Loucy (cell line): ENCODE measurements around the gene MOB3B.

Experiments used
- H2AFZ ChIP-seq: fragments of 200-600 bp; sonication (generic); 2 replicates; pipeline ENCODE4 v1.6.0; 2016; ENCODE audit warnings: antibody characterized with exemption, mild to moderate bottlenecking, low read length, moderate library complexity
- H3F3A ChIP-seq: fragments of 200-600 bp; 2 replicates; pipeline ENCODE4 v1.6.0; 2016; ENCODE audit warnings: antibody characterized with exemption, low read depth, mild to moderate bottlenecking
- H3K27me3 ChIP-seq: fragments of 200-600 bp; sonication (generic); 2 replicates; pipeline ENCODE4 v1.6.1; 2014; ENCODE audit warnings: low read length, mild to moderate bottlenecking; ENCODE audit not compliant: insufficient read depth, poor library complexity, severe bottlenecking
- H3K36me3 ChIP-seq: fragments of 200-600 bp; sonication (generic); 2 replicates; pipeline ENCODE4 v1.6.1; 2016; ENCODE audit warnings: low read length; ENCODE audit not compliant: insufficient read depth
- H3K4me1 ChIP-seq: fragments of 200-600 bp; sonication (generic); 2 replicates; pipeline ENCODE4 v1.5.1; 2014; ENCODE audit warnings: low read length, mild to moderate bottlenecking; ENCODE audit not compliant: insufficient read depth, poor library complexity, severe bottlenecking
- H3K4me2 ChIP-seq: fragments of 200-600 bp; sonication (generic); 2 replicates; pipeline ENCODE4 v1.6.0; 2014; ENCODE audit warnings: antibody characterized with exemption, low read length, low read depth, mild to moderate bottlenecking; ENCODE audit not compliant: poor library complexity, severe bottlenecking
- H3K4me3 ChIP-seq: fragments of 200-600 bp; sonication (generic); 2 replicates; pipeline ENCODE4 v1.5.1; 2014; ENCODE audit warnings: low read length, mild to moderate bottlenecking, mixed read lengths; ENCODE audit not compliant: poor library complexity, severe bottlenecking
- H3K79me2 ChIP-seq: fragments of 200-600 bp; sonication (generic); 2 replicates; pipeline ENCODE4 v1.6.1; 2014; ENCODE audit warnings: low read length; ENCODE audit not compliant: insufficient read depth
- H3K9ac ChIP-seq: fragments of 200-600 bp; sonication (generic); 2 replicates; pipeline ENCODE4 v1.6.0; 2014; ENCODE audit warnings: mild to moderate bottlenecking, low read depth, low read length, moderate library complexity; ENCODE audit not compliant: poor library complexity, severe bottlenecking
- H3K9me2 ChIP-seq: fragments of 200-600 bp; sonication (generic); replicated peaks from 2 replicates; pipeline ENCODE4 v1.6.1; 2016; ENCODE audit warnings: low read depth, low read length, mixed read lengths
- H3K9me3 ChIP-seq: fragments of 200-600 bp; sonication (generic); 2 replicates; pipeline ENCODE4 v1.6.1; 2014; ENCODE audit warnings: mild to moderate bottlenecking, antibody characterized with exemption, low read length, low read depth; ENCODE audit not compliant: insufficient read depth
- H4K20me1 ChIP-seq: fragments of 200-600 bp; sonication (generic); 2 replicates; pipeline ENCODE4 v1.6.0; 2014; ENCODE audit warnings: antibody characterized with exemption, low read length, mild to moderate bottlenecking; ENCODE audit not compliant: insufficient read depth, poor library complexity, severe bottlenecking
- EZH2phosphoT487 ChIP-seq: fragments of 200-600 bp; IDR thresholded peaks from 2 replicates; pipeline ENCODE4 v1.6.1; 2018; ENCODE audit warnings: antibody characterized with exemption, mild to moderate bottlenecking, moderate library complexity, borderline replicate concordance
- TF ChIP-seq, protein P1 (sequence below): fragments of 200-600 bp; sonication (generic); conservative IDR thresholded peaks from 2 replicates; pipeline ENCODE4 v1.5.1; 2014; ENCODE audit warnings: mild to moderate bottlenecking, antibody characterized with exemption, low read length

Gene MOB3B

GRCh38 chr9:27408482-27408881 lies 121.1 kb downstream of the MOB3B start:
- Histone ChIP-seq H3K4me2 (no peak overlapping the region), H3K4me1 (no peaks in the 10 kb centered on the region), H3K9me3 (no peaks in the 10 kb centered on the region), H3K79me2 (no peaks in the 10 kb centered on the region), H3K36me3 (no peaks in the 10 kb centered on the region), H2AFZ (no peak overlapping the region), H3K9ac (no peak overlapping the region), H3K9me2 (no peaks in the 10 kb centered on the region), H3F3A (no peaks in the 10 kb centered on the region), H3K27me3 (no peaks in the 10 kb centered on the region), H3K4me3 (no peak overlapping the region), H4K20me1 (no peaks in the 10 kb centered on the region)
- TF ChIP-seq EZH2phosphoT487: no peak
- TF ChIP-seq, protein P1, sequence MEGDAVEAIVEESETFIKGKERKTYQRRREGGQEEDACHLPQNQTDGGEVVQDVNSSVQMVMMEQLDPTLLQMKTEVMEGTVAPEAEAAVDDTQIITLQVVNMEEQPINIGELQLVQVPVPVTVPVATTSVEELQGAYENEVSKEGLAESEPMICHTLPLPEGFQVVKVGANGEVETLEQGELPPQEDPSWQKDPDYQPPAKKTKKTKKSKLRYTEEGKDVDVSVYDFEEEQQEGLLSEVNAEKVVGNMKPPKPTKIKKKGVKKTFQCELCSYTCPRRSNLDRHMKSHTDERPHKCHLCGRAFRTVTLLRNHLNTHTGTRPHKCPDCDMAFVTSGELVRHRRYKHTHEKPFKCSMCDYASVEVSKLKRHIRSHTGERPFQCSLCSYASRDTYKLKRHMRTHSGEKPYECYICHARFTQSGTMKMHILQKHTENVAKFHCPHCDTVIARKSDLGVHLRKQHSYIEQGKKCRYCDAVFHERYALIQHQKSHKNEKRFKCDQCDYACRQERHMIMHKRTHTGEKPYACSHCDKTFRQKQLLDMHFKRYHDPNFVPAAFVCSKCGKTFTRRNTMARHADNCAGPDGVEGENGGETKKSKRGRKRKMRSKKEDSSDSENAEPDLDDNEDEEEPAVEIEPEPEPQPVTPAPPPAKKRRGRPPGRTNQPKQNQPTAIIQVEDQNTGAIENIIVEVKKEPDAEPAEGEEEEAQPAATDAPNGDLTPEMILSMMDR: no peak

DNA sequence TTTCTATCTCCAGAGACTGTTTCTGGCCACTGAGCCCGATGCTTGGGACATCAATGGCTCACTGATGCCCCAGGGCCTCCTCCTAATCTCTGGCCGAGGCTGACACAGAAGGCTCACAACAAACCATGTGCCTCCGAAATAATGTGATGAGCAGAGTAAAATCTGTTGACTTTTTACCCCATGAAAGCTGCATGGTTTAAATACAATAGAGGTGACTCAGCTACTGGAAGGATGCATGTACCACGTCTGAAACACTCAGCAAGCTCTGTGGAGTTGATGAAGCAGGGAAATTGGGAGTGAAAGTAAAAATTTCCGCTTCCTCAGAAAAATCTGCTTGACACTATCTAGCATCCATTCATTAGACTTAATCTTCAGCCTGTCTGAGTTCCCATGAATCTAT lies 121.6 kb downstream of the MOB3B start:
- Histone ChIP-seq H4K20me1 (no peaks in the 10 kb centered on the region), H3K4me2 (no peak overlapping the region), H3K27me3 (no peaks in the 10 kb centered on the region), H3K4me3 (no peak overlapping the region), H3K9me3 (no peaks in the 10 kb centered on the region), H3K36me3 (no peaks in the 10 kb centered on the region), H3K9me2 (no peaks in the 10 kb centered on the region), H2AFZ (no peak overlapping the region), H3K4me1 (no peaks in the 10 kb centered on the region), H3K9ac (no peak overlapping the region), H3F3A (no peaks in the 10 kb centered on the region), H3K79me2 (no peaks in the 10 kb centered on the region)
- TF ChIP-seq, protein P1: no peak
- no peak for TF ChIP-seq EZH2phosphoT487

DNA sequence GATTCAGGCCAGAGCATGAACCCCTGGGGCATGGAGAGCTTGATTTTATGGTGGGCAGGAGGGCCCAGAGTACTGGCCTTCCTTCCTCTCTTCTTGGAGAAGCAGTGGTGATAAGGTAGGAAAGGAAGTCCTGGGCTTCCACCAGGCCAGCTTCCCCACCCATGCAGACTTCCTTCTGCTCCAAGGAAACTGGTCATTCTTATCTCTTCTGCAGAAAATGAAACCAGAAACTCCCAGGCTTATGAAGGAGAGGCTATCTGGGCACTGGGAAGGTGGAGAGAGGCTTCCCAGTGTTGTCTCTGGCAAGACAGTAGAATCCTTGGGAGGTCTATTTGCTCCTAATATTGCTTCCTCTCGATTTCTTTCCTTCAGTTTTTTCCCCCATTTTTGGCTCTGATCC lies 122.1 kb downstream of the MOB3B start:
- no peaks in the 10 kb centered on the region for H3K79me2 ChIP-seq
- no peaks in the 10 kb centered on the region for H3F3A ChIP-seq
- no peaks in the 10 kb centered on the region for H3K9me2 ChIP-seq
- H2AFZ ChIP-seq: no peak overlapping the region
- no peak for TF ChIP-seq EZH2phosphoT487
- TF ChIP-seq, protein P1: no peak
- no peaks in the 10 kb centered on the region for H3K27me3 ChIP-seq
- H3K9ac ChIP-seq: no peak overlapping the region
- no peaks in the 10 kb centered on the region for H3K4me1 ChIP-seq
- H4K20me1 ChIP-seq: no peaks in the 10 kb centered on the region
- H3K4me2 ChIP-seq: no peak overlapping the region
- H3K9me3 ChIP-seq: no peaks in the 10 kb centered on the region
- no peaks in the 10 kb centered on the region for H3K36me3 ChIP-seq
- H3K4me3 ChIP-seq: no peak overlapping the region
